Tibial nerve (tissue), 4 donors: ENCODE results near the gene ETF1. TPM values are rescaled to one million over a fixed set of nuclear protein-coding genes. Genes with fewer than 3 reads are reported as not detected.

Experiments
- DNase-seq, 2 donors: peaks; one replicate each; pipeline ENCODE4 v3.0.0-alpha.2; 2019; ENCODE audit warnings: low spot score in 2 of 2
- H3K27ac ChIP-seq, 4 donors: fragments of 200-600 bp; sonication (generic) in 3 of 4; one replicate each; pipeline ENCODE4 v1.5.1; 2017 to 2019; ENCODE audit warnings: mild to moderate bottlenecking in 1 of 4
- H3K27me3 ChIP-seq, 2 donors: fragments of 200-600 bp; sonication (generic) in 1 of 2; one replicate each; pipeline versions ENCODE4 v1.5.1 to v1.6.0; 2017 to 2019
- H3K36me3 ChIP-seq, 3 donors: fragments of 200-600 bp; sonication (generic); one replicate each; pipeline ENCODE4 v1.5.1; 2018 to 2019
- H3K4me1 ChIP-seq, 4 donors: fragments of 200-600 bp; sonication (generic) in 3 of 4; one replicate each; pipeline ENCODE4 v1.5.1; 2017 to 2019
- H3K4me3 ChIP-seq, 4 donors: fragments of 200-600 bp; sonication (generic) in 3 of 4; one replicate each; pipeline ENCODE4 v1.5.1; 2017 to 2019; ENCODE audit warnings: mild to moderate bottlenecking in 1 of 4, moderate library complexity in 1 of 4
- H3K9me3 ChIP-seq, 4 donors: fragments of 200-600 bp; sonication (generic) in 3 of 4; one replicate each; pipeline ENCODE4 v1.5.1; 2017 to 2019
- CTCF ChIP-seq, 5 experiments: fragments of 200-600 bp in 3 of 5; fragments of 450-650 bp in 2 of 5; sonication (generic) in 3 of 5; IDR thresholded peaks; one replicate each; pipeline ENCODE4 v1.5.1; 2016 to 2019; ENCODE audit warnings: antibody characterized with exemption in 5 of 5, mild to moderate bottlenecking in 3 of 5, moderate library complexity in 2 of 5
- EP300 ChIP-seq, 2 donors: sonication (generic); formaldehyde crosslinking; IDR thresholded peaks; one replicate each; pipeline ENCODE4 v1.6.1; 2017; ENCODE audit warnings: antibody characterized with exemption in 2 of 2, mild to moderate bottlenecking in 1 of 2
- POLR2A ChIP-seq, 2 donors: fragments of 450-650 bp; IDR thresholded peaks; one replicate each; pipeline ENCODE4 v1.6.1; 2017; ENCODE audit warnings: antibody characterized with exemption in 2 of 2, mild to moderate bottlenecking in 2 of 2, moderate library complexity in 2 of 2
- WGBS, 2 donors: methylation state at CpG; one replicate each; pipeline ENCODE4 v1.1.5; 2018; 5-methylcytosine and 5-hydroxymethylcytosine counted together
- total RNA-seq, 4 donors: library from RNA; depleted of rRNA; stranded (reverse); fragments of >200 nt; gene quantifications; one replicate each; pipeline ENCODE4 v1.1.0, GENCODE V29; 2016

Gene ETF1
- total RNA-seq, 4 donors from 2014 or later, result 48.4 to 80.1 (median 58.6) TPM

GRCh38 chr5:138564242-138564641, 21.2 kb upstream of the ETF1 start:
- no peak overlapping the region for H3K4me3 ChIP-seq
- H3K27me3 ChIP-seq, result no peaks in the 10 kb centered on the region
- no peaks in the 10 kb centered on the region for H3K9me3 ChIP-seq
- TF ChIP-seq EP300 (IDR thresholded peaks at IDR 0.05) (no peak), CTCF (IDR thresholded peaks at IDR 0.05) (no peak), POLR2A (IDR thresholded peaks at IDR 0.05) (no peak)
- peaks cover 0 to 95% (median 57%) of the 10 kb centered on the region in 3 donors for H3K36me3 ChIP-seq
- DNase-seq, result no peak
- WGBS, 2 donors, result 91 to 92% methylated on average over 8 to 9 of the region's 9 CpGs
- peaks cover 0 to 16% (median 0%) of the 10 kb centered on the region in 4 donors for H3K4me1 ChIP-seq
- H3K27ac ChIP-seq, result no peak overlapping the region

DNA sequence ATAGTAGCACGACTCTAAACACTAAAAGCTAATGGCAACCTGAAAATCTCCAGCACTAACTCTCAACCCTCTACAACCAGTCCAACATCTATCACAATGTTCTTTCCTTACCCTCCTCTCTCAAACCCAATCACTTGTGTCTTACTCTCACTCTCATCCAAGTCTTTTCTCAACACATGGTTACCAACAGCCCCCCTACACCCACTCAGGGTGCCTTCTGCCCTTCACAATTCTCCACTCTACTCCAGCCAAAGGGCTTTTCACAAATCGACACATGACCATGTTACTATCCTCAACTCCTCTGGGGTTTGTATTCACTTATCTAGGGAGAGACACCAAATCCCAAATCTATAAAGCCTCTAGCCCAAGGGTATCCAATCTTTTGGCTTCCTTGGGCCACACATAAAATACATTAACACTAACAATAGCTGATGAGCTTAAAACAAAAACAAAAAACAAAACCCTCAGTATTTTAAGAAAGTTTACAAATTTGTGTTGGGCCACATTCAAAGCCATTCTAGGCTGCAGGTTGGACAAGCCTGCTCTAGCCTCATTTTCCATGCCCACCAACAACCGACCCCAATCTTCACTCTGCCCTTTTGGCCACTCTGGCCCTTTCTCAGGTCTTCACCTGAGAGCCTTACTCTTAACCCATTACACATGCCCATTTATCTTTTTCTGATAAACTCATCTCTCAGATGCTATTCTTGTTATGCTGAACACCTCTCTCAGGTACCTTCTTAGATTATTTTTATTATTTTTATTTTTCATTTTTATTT, 20.5 kb upstream of the ETF1 start:
- H3K4me1 ChIP-seq, result peaks cover 0 to 11% (median 0%) of the 10 kb centered on the region in 4 donors
- no peak for DNase-seq
- H3K36me3 ChIP-seq, result peaks cover 0 to 95% (median 54%) of the 10 kb centered on the region in 3 donors
- no peak overlapping the region for H3K4me3 ChIP-seq
- no peaks in the 10 kb centered on the region for H3K27me3 ChIP-seq
- H3K9me3 ChIP-seq, result no peaks in the 10 kb centered on the region
- 76 to 81% methylated on average over 3 of the region's 3 CpGs for WGBS, 2 donors
- H3K27ac ChIP-seq, result no peak overlapping the region
- TF ChIP-seq EP300 (IDR thresholded peaks at IDR 0.05) (no peak), CTCF (IDR thresholded peaks at IDR 0.05) (no peak)

DNA sequence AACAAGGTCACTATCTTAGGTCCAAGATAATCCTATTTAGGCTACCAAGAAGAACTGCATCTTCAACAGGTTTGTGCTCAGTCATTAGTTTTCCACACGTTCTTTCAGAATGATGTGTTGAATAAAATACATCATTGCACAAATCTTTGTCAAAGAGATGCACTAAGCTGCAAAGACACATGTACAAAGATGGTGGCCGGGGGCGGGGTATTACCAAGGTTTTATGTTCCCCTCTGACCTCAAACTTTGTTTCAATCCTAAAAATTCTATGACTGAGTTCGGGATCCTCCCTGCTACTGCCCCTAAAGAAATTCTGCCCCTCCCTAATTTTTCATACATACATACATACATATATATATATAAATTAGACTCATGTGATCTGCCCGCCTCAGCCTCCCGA, 17.9 kb upstream of the ETF1 start:
- WGBS, 2 donors, result 92 to 94% methylated on average over 6 of the region's 6 CpGs
- H3K4me3 ChIP-seq, result no peak overlapping the region
- TF ChIP-seq POLR2A (IDR thresholded peaks at IDR 0.05), result no peak
- TF ChIP-seq CTCF (IDR thresholded peaks at IDR 0.05), result no peak
- H3K27ac ChIP-seq, result no peak overlapping the region
- no peak for DNase-seq
- peaks cover 0 to 95% (median 62%) of the 10 kb centered on the region in 3 donors for H3K36me3 ChIP-seq
- no peaks in the 10 kb centered on the region for H3K9me3 ChIP-seq
- H3K27me3 ChIP-seq, result no peaks in the 10 kb centered on the region
- peaks cover 0 to 11% (median 0%) of the 10 kb centered on the region in 4 donors for H3K4me1 ChIP-seq

DNA sequence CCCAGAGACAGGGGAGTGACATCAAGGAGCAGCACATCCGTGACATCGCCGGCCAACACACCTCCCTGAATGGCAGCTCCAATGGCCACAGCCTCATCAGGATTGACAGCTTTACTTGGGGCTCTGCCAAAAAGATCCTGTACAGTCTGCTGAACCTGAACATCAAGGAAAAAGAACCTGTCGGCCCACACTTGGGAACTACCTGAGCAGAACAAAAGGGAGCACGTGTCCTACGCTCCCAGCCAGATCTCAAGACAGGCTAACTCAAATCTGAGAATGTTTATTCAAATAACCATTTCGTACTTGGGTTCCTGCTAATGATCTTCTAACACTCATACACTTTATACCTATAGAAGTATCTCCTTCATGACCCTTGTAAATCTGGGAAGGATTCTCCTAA, 16.9 kb upstream of the ETF1 start:
- 93 to 94% methylated on average over 7 of the region's 7 CpGs for WGBS, 2 donors
- Histone ChIP-seq H3K9me3 (no peaks in the 10 kb centered on the region), H3K27ac (no peak overlapping the region), H3K27me3 (no peaks in the 10 kb centered on the region), H3K4me3 (no peak overlapping the region), H3K4me1 (peaks cover 0 to 11% (median 0%) of the 10 kb centered on the region in 4 donors), H3K36me3 (peaks cover 0 to 95% (median 57%) of the 10 kb centered on the region in 3 donors)
- TF ChIP-seq EP300 (IDR thresholded peaks at IDR 0.05), result no peak
- no peak for TF ChIP-seq POLR2A (IDR thresholded peaks at IDR 0.05)
- no peak for TF ChIP-seq CTCF (IDR thresholded peaks at IDR 0.05)
- DNase-seq, result no peak

GRCh38 chr5:138557677-138558076, 14.6 kb upstream of the ETF1 start:
- Histone ChIP-seq H3K36me3 (peaks cover 0 to 98% (median 54%) of the 10 kb centered on the region in 3 donors), H3K4me3 (no peak overlapping the region), H3K27me3 (no peaks in the 10 kb centered on the region), H3K27ac (no peak overlapping the region), H3K9me3 (no peaks in the 10 kb centered on the region), H3K4me1 (peaks cover 0 to 7% (median 0%) of the 10 kb centered on the region in 4 donors)
- TF ChIP-seq EP300 (IDR thresholded peaks at IDR 0.05), result no peak
- TF ChIP-seq CTCF (IDR thresholded peaks at IDR 0.05), result no peak
- no peak for TF ChIP-seq POLR2A (IDR thresholded peaks at IDR 0.05)
- 92 to 95% methylated on average over 2 of the region's 2 CpGs for WGBS, 2 donors
- DNase-seq, result no peak
